Measurements from ENCODE around the gene CPA4. TPM values are rescaled to one million over a fixed set of nuclear protein-coding genes. Genes with fewer than 3 reads are reported as not detected.

The CPA4 gene
- total RNA-seq, result 1.4 TPM

GRCh38 chr7:130292682-130293257 lies at the start of gene CPA4:
Gene CPA4, plus strand, starts transcription at chr7:130293161. Its CDS starts 20 bp downstream, at chr7:130293181.

GRCh38 chr7:130266258-130266960 lies 26.6 kb upstream of the CPA4 start, which contains the start of gene CPA2:
Gene CPA2, plus strand, starts transcription at chr7:130266863. Its CDS starts 19 bp downstream, at chr7:130266882.

GRCh38 chr7:130344271-130344866 lies 51.4 kb downstream of the CPA4 start, which contains the start of gene CPA5:
Gene CPA5, plus strand, starts transcription at chr7:130344816. Its CDS starts 1,670 bp downstream, at chr7:130346486.

Other genes starting within 250 kb of the CPA4 start
- gene ZC3HC1, start 241.8 kb upstream of the CPA4 start, total RNA-seq, result 17.3 TPM
- 116 TPM for gene KLHDC10, start 222.6 kb upstream of the CPA4 start, total RNA-seq
- gene TMEM209, start 87.8 kb upstream of the CPA4 start, total RNA-seq, result 17.3 TPM
- not detected for gene SSMEM1, start 85.3 kb upstream of the CPA4 start, total RNA-seq
- not detected for gene CPA2, start 26.3 kb upstream of the CPA4 start, total RNA-seq
- gene CPA5, start 51.7 kb downstream of the CPA4 start, total RNA-seq, result not detected
- not detected for gene CPA1, start 87.3 kb downstream of the CPA4 start, total RNA-seq
- gene CEP41, start 147.9 kb downstream of the CPA4 start, total RNA-seq, result 19.4 TPM
- 197 TPM for gene MEST, start 198.9 kb downstream of the CPA4 start, total RNA-seq

Data from diencephalon (tissue), 1 donor.